OCI-LY3 (cell line): Measurements from ENCODE around the gene MT1G.

Experiments used
- H2AFZ ChIP-seq: fragments of 200-600, 300-600 bp; shearing (Covaris generic); 2 replicates; pipeline ENCODE4 v1.6.0; 2014; ENCODE audit warnings: antibody characterized with exemption, low read depth, low read length
- H3K27ac ChIP-seq: fragments of 200-600, 300-600 bp; sonication (generic); 2 replicates; pipeline ENCODE4 v1.5.1; 2014; ENCODE audit warnings: mild to moderate bottlenecking, low read length, moderate library complexity, mixed read lengths
- H3K27me3 ChIP-seq: fragments of 200-600, 300-600 bp; sonication (generic); 2 replicates; pipeline ENCODE4 v1.6.1; 2014; ENCODE audit warnings: low read depth, low read length, mixed read lengths
- H3K36me3 ChIP-seq: fragments of 200-600, 300-600 bp; sonication (generic); replicated peaks from 2 replicates; pipeline ENCODE3; 2014; ENCODE audit warnings: low read depth, low read length, mixed read lengths
- H3K4me1 ChIP-seq: fragments of 300-600, 200-600 bp; sonication (generic); 2 replicates; pipeline ENCODE4 v1.6.1; 2014; ENCODE audit warnings: low read length, mixed read lengths
- H3K4me2 ChIP-seq: fragments of 200-600, 300-600 bp; sonication (generic); 2 replicates; pipeline ENCODE4 v1.6.1; 2014; ENCODE audit warnings: low read length, mixed read lengths
- H3K4me3 ChIP-seq: fragments of 300-600, 200-600 bp; sonication (generic); 2 replicates; pipeline ENCODE4 v1.5.1; 2014; ENCODE audit warnings: antibody characterized with exemption, mild to moderate bottlenecking, low read length, moderate library complexity
- H3K79me2 ChIP-seq: fragments of 300-600, 200-600 bp; shearing (Covaris generic); 2 replicates; pipeline ENCODE4 v1.6.1; 2014; ENCODE audit warnings: mild to moderate bottlenecking, low read length, mixed read lengths
- H3K9ac ChIP-seq: fragments of 300-600, 200-600 bp; shearing (Covaris generic); 2 replicates; pipeline ENCODE4 v1.6.0; 2014; ENCODE audit warnings: mild to moderate bottlenecking, low read length, moderate library complexity
- H3K9me3 ChIP-seq: fragments of 200-600, 300-600 bp; shearing (Covaris generic); 2 replicates; pipeline ENCODE4 v1.6.1; 2014; ENCODE audit warnings: low read length, mixed read lengths; ENCODE audit not compliant: insufficient read depth
- H4K20me1 ChIP-seq: fragments of 200-600, 300-600 bp; sonication (generic); 2 replicates; pipeline ENCODE4 v1.6.1; 2016; ENCODE audit warnings: low read length, mixed read lengths; ENCODE audit not compliant: insufficient read depth
- CTCF ChIP-seq: fragments of 200-600, 300-600 bp; sonication (generic); IDR thresholded peaks from 2 replicates; pipeline ENCODE4 v1.5.1; 2014; ENCODE audit warnings: antibody characterized with exemption, low read length, low read depth
- EZH2phosphoT487 ChIP-seq: fragments of 200-600 bp; shearing (Covaris generic); IDR thresholded peaks from 2 replicates; pipeline ENCODE4 v1.6.1; 2018; ENCODE audit warnings: antibody characterized with exemption, mixed run types, low read depth

The MT1G gene

GRCh38 chr16:56658327-56658875 lies 9.5 kb downstream of the MT1G start:
- H3K36me3 ChIP-seq, result no peaks in the 10 kb centered on the region
- no peaks in the 10 kb centered on the region for H3K79me2 ChIP-seq
- peaks cover 7% of the 10 kb centered on the region; the same call in 1 of the 2 replicates for H3K4me1 ChIP-seq
- H3K27me3 ChIP-seq, result peaks cover 33% of the 10 kb centered on the region
- peak overlapping the region; percentile 63 for H2AFZ ChIP-seq
- H3K4me2 ChIP-seq, result peak overlapping the region; percentile 87
- no peaks in the 10 kb centered on the region for H3K9me3 ChIP-seq
- peak overlapping the region; percentile 57 for H3K9ac ChIP-seq
- H3K27ac ChIP-seq, result no peak overlapping the region
- TF ChIP-seq CTCF (no peak), EZH2phosphoT487 (no peak)
- peak overlapping the region; percentile 83 for H3K4me3 ChIP-seq
- H4K20me1 ChIP-seq, result no peaks in the 10 kb centered on the region

- Histone ChIP-seq H3K9me3 (no peaks in the 10 kb centered on the region), H3K4me1 (peaks cover 7% of the 10 kb centered on the region; the same call in 1 of the 2 replicates), H3K9ac (peak within 1 kb of the TSS; percentile 57), H3K79me2 (no peaks in the 10 kb centered on the region), H3K27ac (no peak within 1 kb of the TSS), H3K4me3 (peak within 1 kb of the TSS; percentile 83), H2AFZ (peak within 1 kb of the TSS; percentile 63), H3K27me3 (peaks cover 38% of the 10 kb centered on the region), H3K36me3 (no peaks in the 10 kb centered on the region), H4K20me1 (no peaks in the 10 kb centered on the region), H3K4me2 (peak within 1 kb of the TSS; percentile 87)
- no peak for TF ChIP-seq EZH2phosphoT487
Observed at GRCh38 chr16:56657555-56658326, 10.1 kb downstream of the MT1G start, which contains the start of gene MT1F. Gene MT1F, plus strand, starts transcription at chr16:56657959. Its CDS starts 100 bp downstream, at chr16:56658059.

- Histone ChIP-seq H2AFZ (no peak overlapping the region), H3K27ac (no peak overlapping the region), H3K4me1 (peaks cover 5% of the 10 kb centered on the region; the same call in 1 of the 2 replicates), H3K9ac (no peak overlapping the region), H3K27me3 (peaks cover 17% of the 10 kb centered on the region), H3K36me3 (no peaks in the 10 kb centered on the region), H3K9me3 (no peaks in the 10 kb centered on the region), H3K79me2 (no peaks in the 10 kb centered on the region), H3K4me2 (no peak overlapping the region), H3K4me3 (no peak overlapping the region), H4K20me1 (no peaks in the 10 kb centered on the region)
- TF ChIP-seq EZH2phosphoT487, result no peak
- TF ChIP-seq CTCF, result no peak
Observed at GRCh38 chr16:56653218-56653617, 14.6 kb downstream of the MT1G start.

- Histone ChIP-seq H2AFZ (no peak overlapping the region), H3K79me2 (no peaks in the 10 kb centered on the region), H3K9me3 (no peaks in the 10 kb centered on the region), H3K36me3 (no peaks in the 10 kb centered on the region), H3K27me3 (peaks cover 18% of the 10 kb centered on the region), H3K4me2 (no peak overlapping the region), H3K27ac (no peak overlapping the region), H3K4me3 (no peak overlapping the region), H3K9ac (no peak overlapping the region), H3K4me1 (peaks cover 2% of the 10 kb centered on the region; the same call in 1 of the 2 replicates), H4K20me1 (no peaks in the 10 kb centered on the region)
- TF ChIP-seq CTCF (no peak), EZH2phosphoT487 (no peak)
Observed at GRCh38 chr16:56652600-56652999, 15.3 kb downstream of the MT1G start.
